K562 (cell line): ENCODE measurements around the gene NLGN3.

Source experiments
- ARID3B ChIP-seq: fragments of 250-450 bp; sonication (Bioruptor Pico); IDR thresholded peaks from 2 replicates; pipeline ENCODE4 v1.4.0; 2020; ENCODE audit warnings: borderline replicate concordance
- E2F5 ChIP-seq: sonication (generic); formaldehyde crosslinking; IDR thresholded peaks from 2 replicates; pipeline ENCODE4 v1.8.0; 2022; ENCODE audit warnings: mild to moderate bottlenecking, missing genetic modification reagents
- NCOA2 ChIP-seq, 2 experiments: fragments of 450-650 bp; IDR thresholded peaks; 2 replicates each; pipeline ENCODE4 v1.6.1; 2018; ENCODE audit warnings: mild to moderate bottlenecking in 2 of 2, moderate library complexity in 1 of 2; ENCODE audit not compliant: partially characterized antibody in 2 of 2
- POLR2AphosphoS5 ChIP-seq: IDR thresholded peaks from 2 replicates; pipeline ENCODE4 v1.6.1; 2011; ENCODE audit warnings: mild to moderate bottlenecking, low read depth, low read length, moderate library complexity; ENCODE audit not compliant: control insufficient read depth, insufficient read depth
- RAD21 ChIP-seq, 2 experiments: fragments of 250-450 bp in 1 of 2; fragments of 450-650 bp in 1 of 2; sonication (Bioruptor Pico) in 1 of 2; formaldehyde crosslinking in 1 of 2; IDR thresholded peaks in 1 of 2; conservative IDR thresholded peaks in 1 of 2; 2 replicates each; pipeline versions ENCODE4 v1.4.0 to v1.8.0; 2020 to 2022; ENCODE audit warnings: mild to moderate bottlenecking in 2 of 2, moderate library complexity in 1 of 2
- TFAP4 ChIP-seq: sonication (generic); formaldehyde crosslinking; IDR thresholded peaks from 2 replicates; pipeline ENCODE4 v1.8.0; 2022; ENCODE audit warnings: missing genetic modification reagents, mild to moderate bottlenecking, moderate library complexity, borderline replicate concordance
- ZBED1 ChIP-seq: IDR thresholded peaks from 2 replicates; pipeline ENCODE4 v1.6.1; 2014
- ZBTB11 ChIP-seq, 3 experiments: fragments of 200-800 bp in 1 of 3; fragments of 250-450 bp in 1 of 3; fragments of 450-650 bp in 1 of 3; sonication (Bioruptor Pico) in 1 of 3; sonication (Bioruptor generic) in 1 of 3; formaldehyde crosslinking in 1 of 3; IDR thresholded peaks; 2 replicates each; pipeline versions ENCODE4 v1.6.1 to v1.8.0; 2016 to 2022; ENCODE audit warnings: mild to moderate bottlenecking in 2 of 3, missing genetic modification characterization in 2 of 3, missing compliant biosample characterization in 1 of 3, moderate library complexity in 1 of 3
- ZSCAN29 ChIP-seq: fragments of 450-650 bp; IDR thresholded peaks from 2 replicates; pipeline ENCODE4 v1.6.1; 2017

- TF ChIP-seq ZBED1 (no peak), E2F5 (no peak), NCOA2 (IDR thresholded peaks at IDR 0.05; ENCODE audit: partially characterized antibody in 2 of 2) (no peak), RAD21 (CRISPR knock-in tag; conservative IDR thresholded peaks at IDR 0.05 in 1 of 2, IDR thresholded peaks at IDR 0.05 in 1 of 2) (no peak), POLR2AphosphoS5 (no peak), ZSCAN29 (no peak), ARID3B (no peak), ZBTB11 (CRISPR knock-in tag; IDR thresholded peaks at IDR 0.05) (no peak), TFAP4 (CRISPR knock-in tag) (no peak)
These were observed 10.0 kb downstream of the NLGN3 start for GRCh38 chrX:71154641-71155040.
